ENCODE measurements around the gene MIF. TPM values are rescaled to one million over a fixed set of nuclear protein-coding genes. Genes with fewer than 3 reads are reported as not detected.
"Not testable (repeated sequence)": the region's sequence is repeated elsewhere in the genome, so short reads cannot be mapped to it uniquely, and the experiment has no call there.

Gene MIF
- total RNA-seq, 2 experiments from 2014 or later = 716 to 730 TPM

- no peaks in the 10 kb centered on the region for H3K9me3 Mint-ChIP-seq
- DNase-seq = no peak
- CTCF ChIA-PET = no interaction called here
- H3K4me1 Mint-ChIP-seq = peaks cover 34% of the 10 kb centered on the region
- peak overlapping the region; percentile 7 for H3K4me3 Mint-ChIP-seq
- H3K27ac Mint-ChIP-seq = no peak overlapping the region
- POLR2A ChIA-PET = no interaction called here
- no peaks in the 10 kb centered on the region for H3K27me3 Mint-ChIP-seq
- peaks cover 23% of the 10 kb centered on the region for H3K36me3 Mint-ChIP-seq (ENCODE audit: low read depth)
These were observed 3.1 kb downstream of the MIF start for GRCh38 chr22:23897320-23897719.

DNA sequence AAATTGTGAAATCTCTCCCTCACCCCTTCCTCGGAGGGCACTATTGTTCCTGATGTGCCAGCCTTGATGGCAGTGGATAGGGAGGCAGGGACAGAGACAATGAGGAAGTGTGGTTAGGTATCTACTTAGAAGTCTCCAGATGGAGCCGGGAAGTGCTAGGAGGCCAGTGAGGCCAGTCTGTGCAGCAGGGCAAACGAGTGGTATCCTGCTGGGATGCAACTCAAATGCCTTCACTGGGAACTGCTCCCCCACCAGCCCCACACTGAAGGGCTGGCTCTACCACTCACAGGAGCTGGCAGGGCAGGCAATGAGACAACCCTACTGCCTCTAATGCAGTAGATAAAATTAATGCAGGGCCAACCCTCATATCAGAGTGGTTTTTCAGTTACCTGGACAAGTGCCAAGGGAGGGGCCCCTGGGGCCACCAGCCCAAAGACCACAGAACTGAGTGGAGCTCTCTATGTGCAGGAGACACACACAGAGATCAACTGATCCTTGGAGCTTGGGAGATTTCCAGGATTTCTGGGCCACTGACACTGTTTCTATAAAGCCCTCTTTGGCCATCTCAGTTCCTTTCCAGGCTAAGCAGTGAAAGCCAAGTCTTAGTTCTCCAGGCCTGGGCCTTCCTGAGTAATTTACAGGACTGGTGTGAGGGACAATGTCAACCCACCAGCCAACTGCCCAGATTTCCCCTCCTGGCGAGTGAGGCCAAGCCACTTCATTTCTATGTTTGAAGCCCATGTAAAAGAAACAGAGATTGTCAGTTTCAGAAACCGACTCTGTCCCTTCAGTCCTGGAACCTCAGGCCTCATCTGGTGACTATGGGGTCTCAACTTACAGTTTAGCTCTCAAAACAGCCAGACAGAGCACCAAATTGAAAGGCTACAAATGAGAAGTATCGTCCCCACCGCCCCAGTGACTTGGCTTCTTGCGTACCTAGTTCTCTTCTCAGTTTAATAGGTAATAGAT lies 4.1 kb downstream of the MIF start:
- CTCF ChIA-PET = no interaction called here
- H3K4me3 Mint-ChIP-seq = no peak overlapping the region

GRCh38 chr22:23899042-23899745 lies 5.0 kb downstream of the MIF start:
- H3K4me1 Mint-ChIP-seq = peaks cover 22% of the 10 kb centered on the region
- CTCF ChIA-PET = no interaction called here
- no peaks in the 10 kb centered on the region for H3K27me3 Mint-ChIP-seq
- H3K27ac Mint-ChIP-seq = no peak overlapping the region
- POLR2A ChIA-PET = interaction anchor here (1.4 kb wide), 1 partner anchor 14 kb away, joined by 4 read pairs; no protein-coding TSS in a partner anchor
- no peaks in the 10 kb centered on the region for H3K9me3 Mint-ChIP-seq
- peaks cover 23% of the 10 kb centered on the region for H3K36me3 Mint-ChIP-seq (ENCODE audit: low read depth)
- no peak overlapping the region for H3K4me3 Mint-ChIP-seq
- DNase-seq = no peak

More for the DNA sequence above, 4.1 kb downstream of the MIF start:
- DNase-seq = no peak
- POLR2A ChIA-PET = interaction anchor here (1.4 kb wide), 1 partner anchor 15 kb away, joined by 4 read pairs; no protein-coding TSS in a partner anchor
- Mint-ChIP-seq H3K36me3 (ENCODE audit: low read depth) (peaks cover 23% of the 10 kb centered on the region), H3K27me3 (no peaks in the 10 kb centered on the region), H3K27ac (peak overlapping the region; percentile 2), H3K4me1 (peaks cover 28% of the 10 kb centered on the region), H3K9me3 (no peaks in the 10 kb centered on the region)

- DNase-seq, H3K9me3 Mint-ChIP-seq, POLR2A ChIA-PET, H3K27ac Mint-ChIP-seq, H3K4me3 Mint-ChIP-seq, H3K27me3 Mint-ChIP-seq: not testable (repeated sequence)
- CTCF ChIA-PET = interaction anchor here (2.1 kb wide), 1 partner anchor 10 kb away, joined by 6 read pairs; no protein-coding TSS in a partner anchor
- Mint-ChIP-seq H3K36me3 (ENCODE audit: low read depth) (peaks cover 18% of the 10 kb centered on the region), H3K4me1 (peaks cover 25% of the 10 kb centered on the region)
These were observed 6.0 kb downstream of the MIF start for GRCh38 chr22:23900227-23900626.

DNA sequence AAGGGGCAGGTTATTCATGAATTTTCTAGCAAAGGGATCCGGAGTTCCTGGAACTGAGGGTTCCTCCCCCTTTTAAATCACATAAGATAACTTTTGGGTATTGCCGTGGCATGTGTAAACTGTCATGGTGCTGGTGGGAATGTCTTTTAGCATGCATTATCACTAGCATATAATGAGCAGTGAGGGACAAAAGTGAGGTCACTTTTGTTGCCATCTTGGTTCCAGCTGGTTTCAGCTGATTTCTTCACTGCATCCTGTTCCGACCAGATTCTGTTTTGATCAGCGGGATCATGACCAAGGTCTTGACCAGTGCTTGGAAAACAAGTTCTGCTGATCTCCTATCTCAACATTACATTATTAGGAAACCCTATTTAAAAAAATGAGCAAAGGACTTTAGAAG lies 7.4 kb downstream of the MIF start:
- Mint-ChIP-seq H3K9me3 (no peaks in the 10 kb centered on the region), H3K4me1 (peaks cover 15% of the 10 kb centered on the region)

GRCh38 chr22:23903328-23903971 lies 9.3 kb downstream of the MIF start:
- POLR2A ChIA-PET = interaction anchor here (1.3 kb wide), 1 partner anchor 10 kb away, joined by 4 read pairs; the partner anchor contains the start of gene MIF
- no peak for DNase-seq
- peaks cover 5% of the 10 kb centered on the region for H3K4me1 Mint-ChIP-seq
- no peaks in the 10 kb centered on the region for H3K9me3 Mint-ChIP-seq
- no peak overlapping the region for H3K27ac Mint-ChIP-seq
- no peak overlapping the region for H3K4me3 Mint-ChIP-seq
- H3K36me3 Mint-ChIP-seq (ENCODE audit: low read depth) = no peaks in the 10 kb centered on the region
- CTCF ChIA-PET = interaction anchor here (0.5 to 3.6 kb wide), 3 partner anchors 9 to 489 kb away, joined by 3 to 22 read pairs (median 18); partner anchors contain the start of gene MIF
- H3K27me3 Mint-ChIP-seq = no peaks in the 10 kb centered on the region

More for the DNA sequence above, 7.4 kb downstream of the MIF start:
- Mint-ChIP-seq H3K27me3 (no peaks in the 10 kb centered on the region), H3K4me3 (no peak overlapping the region), H3K27ac (no peak overlapping the region), H3K36me3 (ENCODE audit: low read depth) (peaks cover 11% of the 10 kb centered on the region)
- ChIA-PET CTCF (interaction anchor here (2.1 to 3.1 kb wide), 2 partner anchors 9 to 11 kb away, joined by 6 to 18 read pairs; no protein-coding TSS in a partner anchor), POLR2A (no interaction called here)
- DNase-seq = no peak

GRCh38 chr22:23904573-23905254 lies 10.5 kb downstream of the MIF start:
- H3K27ac Mint-ChIP-seq = no peak overlapping the region
- ChIA-PET POLR2A (no interaction called here), CTCF (interaction anchor here (1.1 to 3.6 kb wide), 2 partner anchors 8 to 11 kb away, joined by 3 to 22 read pairs; partner anchors contain the start of gene MIF)
- H3K27me3 Mint-ChIP-seq = no peaks in the 10 kb centered on the region
- peaks cover 5% of the 10 kb centered on the region for H3K4me1 Mint-ChIP-seq
- H3K36me3 Mint-ChIP-seq (ENCODE audit: low read depth) = no peaks in the 10 kb centered on the region
- H3K4me3 Mint-ChIP-seq = no peak overlapping the region
- no peak for DNase-seq
- H3K9me3 Mint-ChIP-seq = no peaks in the 10 kb centered on the region

DNA sequence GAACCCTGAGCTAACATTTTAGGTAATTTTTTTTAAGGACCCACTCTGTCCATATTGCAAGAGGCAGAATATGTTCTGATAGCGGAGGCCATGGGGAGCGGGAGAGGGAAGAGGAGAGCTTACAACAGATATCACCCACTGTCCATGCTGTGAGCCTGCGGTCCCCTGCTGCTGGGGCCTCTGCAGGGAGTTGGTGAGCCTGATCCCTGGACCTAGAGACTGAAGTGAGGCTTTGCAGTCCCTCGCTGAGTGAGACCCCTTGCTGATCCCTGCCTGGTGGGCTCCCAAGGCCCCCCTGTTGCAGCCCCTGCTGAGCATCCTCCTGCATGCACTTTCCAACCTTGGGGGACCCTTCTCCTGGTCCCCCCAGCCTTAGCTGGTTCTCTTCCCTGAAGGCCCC lies 12.5 kb downstream of the MIF start:
- POLR2A ChIA-PET = no interaction called here

GRCh38 chr22:23907423-23907822 lies 13.2 kb downstream of the MIF start:
- H3K4me1 Mint-ChIP-seq = peaks cover 14% of the 10 kb centered on the region
- H3K27ac Mint-ChIP-seq; POLR2A ChIA-PET; H3K27me3 Mint-ChIP-seq; H3K4me3 Mint-ChIP-seq; DNase-seq; H3K9me3 Mint-ChIP-seq; CTCF ChIA-PET; H3K36me3 Mint-ChIP-seq (ENCODE audit: low read depth): not testable (repeated sequence)

More for the DNA sequence above, 12.5 kb downstream of the MIF start:
- CTCF ChIA-PET = no interaction called here
- no peak for DNase-seq
- H3K27ac Mint-ChIP-seq = no peak overlapping the region
- H3K36me3 Mint-ChIP-seq (ENCODE audit: low read depth) = no peaks in the 10 kb centered on the region
- H3K27me3 Mint-ChIP-seq = no peaks in the 10 kb centered on the region
- peaks cover 7% of the 10 kb centered on the region for H3K4me1 Mint-ChIP-seq
- no peak overlapping the region for H3K4me3 Mint-ChIP-seq
- no peaks in the 10 kb centered on the region for H3K9me3 Mint-ChIP-seq

DNA sequence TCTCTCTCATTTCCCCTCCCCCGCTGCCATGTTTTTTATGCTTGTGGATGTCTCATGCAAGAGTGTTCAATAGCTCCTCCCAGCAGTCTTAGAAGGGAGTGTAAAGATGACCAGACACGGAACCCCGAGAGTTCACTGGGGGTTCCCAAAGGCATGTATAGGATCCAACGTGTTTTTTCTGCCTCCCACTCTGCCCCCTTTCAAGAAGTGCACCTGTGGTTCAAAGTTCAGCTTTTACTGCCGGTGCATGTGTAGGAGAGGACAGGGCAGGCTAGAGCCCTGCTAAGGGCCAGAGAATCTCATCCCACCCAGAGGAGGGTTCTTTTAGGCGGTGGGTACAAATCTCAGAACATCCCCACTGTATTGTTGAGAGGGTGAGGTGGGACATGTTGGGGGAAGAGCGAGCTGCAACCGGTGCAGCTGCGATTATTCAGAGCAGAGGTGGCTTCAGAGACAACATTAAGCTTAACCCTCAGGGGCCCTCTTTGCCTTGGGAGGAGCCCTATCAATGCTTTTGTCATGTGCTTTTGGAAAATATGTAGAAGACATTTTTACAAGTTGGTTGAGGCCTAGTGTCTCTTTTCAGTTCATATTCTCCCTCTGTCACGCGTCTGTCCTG lies 14.5 kb downstream of the MIF start:
- Mint-ChIP-seq H3K36me3 (ENCODE audit: low read depth) (no peaks in the 10 kb centered on the region), H3K4me3 (no peak overlapping the region), H3K27ac (no peak overlapping the region), H3K9me3 (no peaks in the 10 kb centered on the region), H3K27me3 (no peaks in the 10 kb centered on the region), H3K4me1 (peaks cover 24% of the 10 kb centered on the region)
- CTCF ChIA-PET = interaction anchor here (1.2 kb wide), 1 partner anchor 15 kb away, joined by 6 read pairs; the partner anchor contains the start of gene MIF
- DNase-seq = no peak
- POLR2A ChIA-PET = interaction anchor here (0.6 to 1.2 kb wide), 2 partner anchors 14 to 100 kb away, joined by 3 to 4 read pairs; partner anchors contain the start of gene MIF

- CTCF ChIA-PET = interaction anchor here (1.8 to 2.9 kb wide), 2 partner anchors 9 to 16 kb away, joined by 6 to 24 read pairs; partner anchors contain the start of gene MIF
- Mint-ChIP-seq H3K27me3 (no peaks in the 10 kb centered on the region), H3K4me3 (no peak overlapping the region), H3K27ac (no peak overlapping the region), H3K9me3 (no peaks in the 10 kb centered on the region), H3K36me3 (ENCODE audit: low read depth) (no peaks in the 10 kb centered on the region), H3K4me1 (peaks cover 30% of the 10 kb centered on the region)
- POLR2A ChIA-PET = interaction anchor here (0.6 to 1.2 kb wide), 2 partner anchors 15 to 99 kb away, joined by 3 to 4 read pairs; partner anchors contain the start of gene MIF
- no peak for DNase-seq
These were observed 15.2 kb downstream of the MIF start for GRCh38 chr22:23909296-23909898.

Measured in activated CD4-positive, alpha-beta T cell treated with anti-CD3 and anti-CD28 coated beads, Interleukin-2, amount 10 ng/mL, durations not matched to agents 7 days and 5 days (primary cell).